Measurements from ENCODE around the gene CDCA8.

CDCA8 gene

GRCh38 chr1:37753473-37754321 lies 61.4 kb downstream of the CDCA8 start:
- Histone ChIP-seq H3K27me3 (ENCODE audit: insufficient read depth, poor library complexity, severe bottlenecking) (peaks cover 39% of the 10 kb centered on the region), H3K27ac (replicated peaks) (no peak overlapping the region), H3K4me3 (replicated peaks; ENCODE audit: insufficient read depth, low read length) (no peak overlapping the region)
- TF ChIP-seq SPI1 (IDR thresholded peaks at IDR 0.05; ENCODE audit: borderline replicate concordance, low read depth) (no peak), POLR2AphosphoS5 (IDR thresholded peaks at IDR 0.05; ENCODE audit: low read depth) (no peak), REST (IDR thresholded peaks at IDR 0.05; ENCODE audit: insufficient replicate concordance, low read depth) (no peak), CTCF (IDR thresholded peaks at IDR 0.05; ENCODE audit: insufficient read depth, low read length) (no peak), GABPA (IDR thresholded peaks at IDR 0.05; ENCODE audit: low read depth) (no peak)
- DNase-seq (ENCODE audit: low read depth in 1 of 2, low spot score in 1 of 2), result no peak

GRCh38 chr1:37755290-37755689 lies 63.0 kb downstream of the CDCA8 start:
- no peak for DNase-seq (ENCODE audit: low read depth in 1 of 2, low spot score in 1 of 2)
- Histone ChIP-seq H3K27ac (replicated peaks) (no peak overlapping the region), H3K27me3 (ENCODE audit: insufficient read depth, poor library complexity, severe bottlenecking) (peaks cover 37% of the 10 kb centered on the region), H3K4me3 (replicated peaks; ENCODE audit: insufficient read depth, low read length) (no peak overlapping the region)
- no peak for TF ChIP-seq REST (IDR thresholded peaks at IDR 0.05; ENCODE audit: insufficient replicate concordance, low read depth)
- no peak for TF ChIP-seq POLR2AphosphoS5 (IDR thresholded peaks at IDR 0.05; ENCODE audit: low read depth)
- TF ChIP-seq SPI1 (IDR thresholded peaks at IDR 0.05; ENCODE audit: borderline replicate concordance, low read depth), result no peak
- TF ChIP-seq CTCF (IDR thresholded peaks at IDR 0.05; ENCODE audit: insufficient read depth, low read length), result no peak
- TF ChIP-seq GABPA (IDR thresholded peaks at IDR 0.05; ENCODE audit: low read depth), result no peak

GRCh38 chr1:37755951-37756560 lies 63.7 kb downstream of the CDCA8 start:
- no peak for TF ChIP-seq GABPA (IDR thresholded peaks at IDR 0.05; ENCODE audit: low read depth)
- no peak for TF ChIP-seq SPI1 (IDR thresholded peaks at IDR 0.05; ENCODE audit: borderline replicate concordance, low read depth)
- no peak for TF ChIP-seq CTCF (IDR thresholded peaks at IDR 0.05; ENCODE audit: insufficient read depth, low read length)
- TF ChIP-seq REST (IDR thresholded peaks at IDR 0.05; ENCODE audit: insufficient replicate concordance, low read depth), result no peak
- TF ChIP-seq POLR2AphosphoS5 (IDR thresholded peaks at IDR 0.05; ENCODE audit: low read depth), result no peak
- DNase-seq (ENCODE audit: low read depth in 1 of 2, low spot score in 1 of 2), result no peak
- no peak overlapping the region for H3K4me3 ChIP-seq (replicated peaks; ENCODE audit: insufficient read depth, low read length)
- H3K27me3 ChIP-seq (ENCODE audit: insufficient read depth, poor library complexity, severe bottlenecking), result peaks cover 34% of the 10 kb centered on the region
- H3K27ac ChIP-seq (replicated peaks), result no peak overlapping the region

All from HL-60 (cell line).